HEK293 (cell line): ENCODE measurements around the gene CCDC190.

Experiments
- CTCF ChIA-PET: fragments of 350-600 bp; formaldehyde crosslinking; extraction: SDS; loops from one replicate; lab custom pipeline; 2021; ENCODE audit warnings: antibody characterized with exemption; lab: Yijun Ruan, JAX
- POLR2A ChIA-PET: fragments of 300-600 bp; formaldehyde crosslinking; extraction: SDS; loops from one replicate; lab custom pipeline; 2020; ENCODE audit warnings: antibody characterized with exemption, inconsistent platforms; lab: Yijun Ruan, JAX
- H3K27ac ChIP-seq: fragments of 200-500 bp; sonication (Bioruptor generic); 2 replicates; pipeline ENCODE4 v1.5.1; 2014; ENCODE audit warnings: low read depth, low read length, control low read depth, inconsistent platforms; ENCODE audit errors: extremely low read depth
- H3K36me3 ChIP-seq, 2 experiments: fragments of 200-500 bp in 1 of 2; sonication (Bioruptor generic) in 1 of 2; 1 replicate in 1 of 2; 2 replicates in 1 of 2; pipeline ENCODE4 v1.5.1; 2014 to 2017; ENCODE audit warnings: inconsistent platforms in 2 of 2, low read length in 2 of 2; ENCODE audit not compliant: control insufficient read depth in 2 of 2, insufficient read depth in 1 of 2
- H3K4me1 ChIP-seq: fragments of 200-500 bp; sonication (Bioruptor generic); 2 replicates; pipeline ENCODE4 v1.5.1; 2014; ENCODE audit warnings: mild to moderate bottlenecking, low read length, inconsistent platforms; ENCODE audit not compliant: control insufficient read depth, insufficient read depth
- H3K4me3 ChIP-seq: 2 replicates; pipeline ENCODE4 v1.5.1; 2011; ENCODE audit warnings: low read depth, mild to moderate bottlenecking, control low read depth, low read length, moderate library complexity
- H3K9me3 ChIP-seq: fragments of 200-500 bp; sonication (Bioruptor generic); 2 replicates; pipeline ENCODE4 v1.5.1; 2014; ENCODE audit warnings: low read depth, low read length, inconsistent platforms; ENCODE audit not compliant: control insufficient read depth, insufficient read depth
- BCL11A ChIP-seq: fragments of 450-650 bp; formaldehyde crosslinking; IDR thresholded peaks from 2 replicates; pipeline ENCODE4 v1.5.1; 2016; ENCODE audit warnings: low read depth, missing biosample characterization, missing genetic modification characterization
- FEZF1 ChIP-seq: fragments of 450-650 bp; formaldehyde crosslinking; IDR thresholded peaks from 2 replicates; pipeline ENCODE4 v1.5.1; 2016; ENCODE audit warnings: missing biosample characterization, missing genetic modification characterization
- GLIS1 ChIP-seq: fragments of 450-650 bp; formaldehyde crosslinking; IDR thresholded peaks from 2 replicates; pipeline ENCODE4 v1.5.1; 2016; ENCODE audit warnings: missing biosample characterization, missing genetic modification characterization
- IKZF3 ChIP-seq: fragments of 450-650 bp; IDR thresholded peaks from 2 replicates; pipeline ENCODE4 v1.5.0; 2018; ENCODE audit warnings: missing biosample characterization, mild to moderate bottlenecking, missing genetic modification characterization, moderate library complexity
- KLF1 ChIP-seq: fragments of 450-650 bp; formaldehyde crosslinking; IDR thresholded peaks from 2 replicates; pipeline ENCODE4 v1.5.1; 2016; ENCODE audit warnings: missing biosample characterization, missing genetic modification characterization
- KLF10 ChIP-seq: fragments of 450-650 bp; IDR thresholded peaks from 2 replicates; pipeline ENCODE4 v1.5.1; 2018; ENCODE audit warnings: missing biosample characterization, mild to moderate bottlenecking, missing genetic modification characterization
- MEIS1 ChIP-seq: sonication (generic); formaldehyde crosslinking; IDR thresholded peaks from 2 replicates; pipeline ENCODE4 v1.8.1; 2022; ENCODE audit warnings: missing genetic modification reagents, mild to moderate bottlenecking, borderline replicate concordance
- SCRT1 ChIP-seq: fragments of 450-650 bp; formaldehyde crosslinking; IDR thresholded peaks from 2 replicates; pipeline ENCODE4 v1.5.1; 2016; ENCODE audit warnings: missing biosample characterization, missing genetic modification characterization, borderline replicate concordance
- SCRT2 ChIP-seq: fragments of 450-650 bp; formaldehyde crosslinking; IDR thresholded peaks from 2 replicates; pipeline ENCODE4 v1.5.1; 2016; ENCODE audit warnings: missing biosample characterization, missing genetic modification characterization
- ZBTB21 ChIP-seq: fragments of 450-650 bp; formaldehyde crosslinking; IDR thresholded peaks from 2 replicates; pipeline ENCODE4 v1.5.1; 2017; ENCODE audit warnings: missing biosample characterization, missing genetic modification characterization
- ZNF10 ChIP-seq: fragments of 450-650 bp; formaldehyde crosslinking; IDR thresholded peaks from 2 replicates; pipeline ENCODE4 v1.5.1; 2017; ENCODE audit warnings: missing biosample characterization, missing genetic modification characterization
- ZNF239 ChIP-seq: fragments of 450-650 bp; formaldehyde crosslinking; IDR thresholded peaks from 2 replicates; pipeline ENCODE4 v1.5.1; 2016; ENCODE audit warnings: missing biosample characterization, missing genetic modification characterization
- ZNF311 ChIP-seq: fragments of 450-650 bp; formaldehyde crosslinking; IDR thresholded peaks from 2 replicates; pipeline ENCODE4 v1.5.1; 2017; ENCODE audit warnings: missing biosample characterization, missing genetic modification characterization, borderline replicate concordance
- ZNF394 ChIP-seq: fragments of 450-650 bp; formaldehyde crosslinking; IDR thresholded peaks from 2 replicates; pipeline ENCODE4 v1.5.1; 2016; ENCODE audit warnings: missing biosample characterization, missing genetic modification characterization, mild to moderate bottlenecking, moderate library complexity, borderline replicate concordance
- ZNF426 ChIP-seq: fragments of 450-650 bp; formaldehyde crosslinking; IDR thresholded peaks from 2 replicates; pipeline ENCODE4 v1.5.1; 2017; ENCODE audit warnings: missing biosample characterization, missing genetic modification characterization, mild to moderate bottlenecking, inconsistent platforms, moderate library complexity
- ZNF529 ChIP-seq: fragments of 450-650 bp; formaldehyde crosslinking; IDR thresholded peaks from 2 replicates; pipeline ENCODE4 v1.5.1; 2017; ENCODE audit warnings: missing genetic modification characterization, missing biosample characterization; ENCODE audit not compliant: insufficient replicate concordance
- ZNF560 ChIP-seq: fragments of 450-650 bp; formaldehyde crosslinking; IDR thresholded peaks from 2 replicates; pipeline ENCODE4 v1.5.1; 2017; ENCODE audit warnings: missing biosample characterization, missing genetic modification characterization, borderline replicate concordance
- ZNF843 ChIP-seq: fragments of 450-650 bp; formaldehyde crosslinking; IDR thresholded peaks from 2 replicates; pipeline ENCODE4 v1.5.1; 2016; ENCODE audit warnings: missing biosample characterization, missing genetic modification characterization
- ZSCAN23 ChIP-seq: fragments of 450-650 bp; formaldehyde crosslinking; IDR thresholded peaks from 2 replicates; pipeline ENCODE4 v1.5.1; 2016; ENCODE audit warnings: missing biosample characterization, missing genetic modification characterization
- ZXDB ChIP-seq: fragments of 450-650 bp; formaldehyde crosslinking; IDR thresholded peaks from 2 replicates; pipeline ENCODE4 v1.5.1; 2016; ENCODE audit warnings: missing biosample characterization, missing genetic modification characterization
- TF ChIP-seq, protein P1 (sequence below): fragments of 450-650 bp; IDR thresholded peaks from 2 replicates; pipeline ENCODE4 v1.5.1; 2018; ENCODE audit warnings: missing biosample characterization, mild to moderate bottlenecking, missing genetic modification characterization
- TF ChIP-seq, protein P2 (sequence below): fragments of 450-650 bp; formaldehyde crosslinking; IDR thresholded peaks from 2 replicates; pipeline ENCODE4 v1.5.1; 2016; ENCODE audit warnings: missing biosample characterization, missing genetic modification characterization
- TF ChIP-seq, protein P3 (sequence below): fragments of 450-650 bp; formaldehyde crosslinking; conservative IDR thresholded peaks from 2 replicates; pipeline ENCODE4 v1.5.1; 2016; ENCODE audit warnings: low read depth, missing biosample characterization, missing genetic modification characterization
- TF ChIP-seq, protein P4 (sequence below): fragments of 450-650 bp; formaldehyde crosslinking; IDR thresholded peaks from 2 replicates; pipeline ENCODE4 v1.5.1; 2016; ENCODE audit warnings: missing biosample characterization, missing genetic modification characterization

CCDC190 gene

DNA sequence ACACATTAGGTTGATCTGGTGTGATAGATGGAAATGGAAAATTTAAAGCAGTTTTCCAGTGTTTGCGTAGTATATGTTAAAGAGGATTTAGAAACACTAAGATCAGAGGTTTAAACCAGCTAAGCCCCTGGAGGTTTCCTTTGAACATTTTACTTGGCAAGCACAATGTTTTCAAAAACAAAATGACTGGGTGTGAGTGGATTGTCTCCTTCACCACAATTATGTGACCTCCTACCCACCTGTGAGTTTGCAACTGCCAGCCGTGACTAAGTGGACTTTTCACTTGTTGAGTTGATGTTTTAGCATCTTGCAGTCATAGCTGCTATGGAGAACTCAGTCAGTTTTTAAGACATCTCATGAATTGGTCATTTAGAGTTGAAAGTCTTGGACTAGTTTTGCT, 4.7 kb downstream of the CCDC190 start:
- POLR2A ChIA-PET, result no interaction called here
- TF ChIP-seq ZNF560 (tag by site-specific recombination) (no peak), SCRT1 (tag by site-specific recombination) (peak; percentile 98), BCL11A (tag by site-specific recombination) (no peak), ZNF311 (tag by site-specific recombination) (no peak), ZNF239 (tag by site-specific recombination) (0 out of 2 replicates have a peak, but pooled peaks have one; percentile 22), GLIS1 (tag by site-specific recombination) (peak; percentile 68; the same call in 1 of the 2 replicates), ZNF843 (tag by site-specific recombination) (peak; percentile 70), KLF1 (tag by site-specific recombination) (peak; percentile 49; the same call in 1 of the 2 replicates), ZSCAN23 (tag by site-specific recombination) (no peak), SCRT2 (peak; percentile 98), IKZF3 (tag by site-specific recombination) (no peak), ZXDB (tag by site-specific recombination) (peak; percentile 83), ZNF10 (tag by site-specific recombination) (0 out of 2 replicates have a peak, but pooled peaks have one; percentile 21), KLF10 (tag by site-specific recombination) (no peak), FEZF1 (tag by site-specific recombination) (peak; percentile 85)
- TF ChIP-seq, protein P1, sequence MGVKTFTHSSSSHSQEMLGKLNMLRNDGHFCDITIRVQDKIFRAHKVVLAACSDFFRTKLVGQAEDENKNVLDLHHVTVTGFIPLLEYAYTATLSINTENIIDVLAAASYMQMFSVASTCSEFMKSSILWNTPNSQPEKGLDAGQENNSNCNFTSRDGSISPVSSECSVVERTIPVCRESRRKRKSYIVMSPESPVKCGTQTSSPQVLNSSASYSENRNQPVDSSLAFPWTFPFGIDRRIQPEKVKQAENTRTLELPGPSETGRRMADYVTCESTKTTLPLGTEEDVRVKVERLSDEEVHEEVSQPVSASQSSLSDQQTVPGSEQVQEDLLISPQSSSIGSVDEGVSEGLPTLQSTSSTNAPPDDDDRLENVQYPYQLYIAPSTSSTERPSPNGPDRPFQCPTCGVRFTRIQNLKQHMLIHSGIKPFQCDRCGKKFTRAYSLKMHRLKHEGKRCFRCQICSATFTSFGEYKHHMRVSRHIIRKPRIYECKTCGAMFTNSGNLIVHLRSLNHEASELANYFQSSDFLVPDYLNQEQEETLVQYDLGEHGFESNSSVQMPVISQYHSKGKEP (tag by site-specific recombination), result 0 out of 2 replicates have a peak, but pooled peaks have one; percentile 18
- Histone ChIP-seq H3K36me3 (no peaks in the 10 kb centered on the region), H3K4me3 (no peak overlapping the region), H3K27ac (peak overlapping the region; percentile 51; the same call in 1 of the 2 replicates), H3K9me3 (no peaks in the 10 kb centered on the region), H3K4me1 (peaks cover 7% of the 10 kb centered on the region; the same call in 1 of the 2 replicates)
- CTCF ChIA-PET, result interaction anchor here (0.6 to 3.4 kb wide), 5 partner anchors 8 to 800 kb away, joined by 3 to 17 read pairs (median 3); partner anchors contain the start of gene RGS4

DNA sequence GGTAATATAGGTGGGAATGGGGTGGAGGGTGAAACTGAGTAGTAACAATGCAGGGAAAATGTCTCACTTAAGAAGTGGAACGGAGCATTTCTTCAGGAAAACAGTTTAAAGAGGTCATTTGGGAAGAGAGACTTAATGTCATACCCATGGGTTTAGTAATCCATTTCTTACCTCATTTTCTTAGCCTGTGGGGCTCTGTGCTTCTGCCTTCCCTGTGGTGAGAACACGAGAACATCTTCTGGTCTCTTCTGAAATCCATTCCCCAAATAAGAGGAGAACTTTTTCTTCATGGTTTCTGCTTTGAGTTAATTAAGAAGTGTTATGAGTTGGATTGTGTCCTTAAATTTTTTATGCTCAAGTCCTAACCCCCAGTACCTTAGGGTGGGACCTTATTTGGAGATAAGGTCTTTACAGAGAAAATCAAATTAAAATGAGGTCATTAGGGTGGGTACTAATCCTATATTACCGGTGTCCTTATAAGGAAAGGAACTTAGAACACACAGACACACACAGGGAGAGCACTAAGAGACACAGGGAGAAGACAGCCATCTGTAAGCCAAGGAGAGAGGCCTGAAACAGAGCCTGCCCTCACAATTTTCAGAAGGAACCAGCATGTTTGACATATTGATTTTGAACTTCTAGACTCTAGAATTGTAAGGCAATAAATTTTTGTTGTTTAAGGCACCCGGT, 5.4 kb downstream of the CCDC190 start:
- POLR2A ChIA-PET, result no interaction called here
- CTCF ChIA-PET, result interaction anchor here (0.6 to 3.7 kb wide), 6 partner anchors 21 to 465 kb away, joined by 3 to 33 read pairs (median 8); partner anchors contain the start of gene RGS4
- H3K36me3 ChIP-seq, result no peaks in the 10 kb centered on the region
- H3K4me3 ChIP-seq, result no peak overlapping the region
- H3K27ac ChIP-seq, result peak overlapping the region; percentile 51; the same call in 1 of the 2 replicates
- H3K4me1 ChIP-seq, result peaks cover 7% of the 10 kb centered on the region; the same call in 1 of the 2 replicates
- H3K9me3 ChIP-seq, result no peaks in the 10 kb centered on the region
- TF ChIP-seq ZBTB21 (no peak), FEZF1 (tag by site-specific recombination) (no peak), ZNF426 (tag by site-specific recombination) (no peak), ZNF394 (tag by site-specific recombination) (no peak), ZNF529 (tag by site-specific recombination) (no peak), MEIS1 (CRISPR knock-in tag) (no peak)
- TF ChIP-seq, protein P2, sequence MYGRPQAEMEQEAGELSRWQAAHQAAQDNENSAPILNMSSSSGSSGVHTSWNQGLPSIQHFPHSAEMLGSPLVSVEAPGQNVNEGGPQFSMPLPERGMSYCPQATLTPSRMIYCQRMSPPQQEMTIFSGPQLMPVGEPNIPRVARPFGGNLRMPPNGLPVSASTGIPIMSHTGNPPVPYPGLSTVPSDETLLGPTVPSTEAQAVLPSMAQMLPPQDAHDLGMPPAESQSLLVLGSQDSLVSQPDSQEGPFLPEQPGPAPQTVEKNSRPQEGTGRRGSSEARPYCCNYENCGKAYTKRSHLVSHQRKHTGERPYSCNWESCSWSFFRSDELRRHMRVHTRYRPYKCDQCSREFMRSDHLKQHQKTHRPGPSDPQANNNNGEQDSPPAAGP, result peak; percentile 46; the same call in 1 of the 2 replicates
- TF ChIP-seq, protein P3, sequence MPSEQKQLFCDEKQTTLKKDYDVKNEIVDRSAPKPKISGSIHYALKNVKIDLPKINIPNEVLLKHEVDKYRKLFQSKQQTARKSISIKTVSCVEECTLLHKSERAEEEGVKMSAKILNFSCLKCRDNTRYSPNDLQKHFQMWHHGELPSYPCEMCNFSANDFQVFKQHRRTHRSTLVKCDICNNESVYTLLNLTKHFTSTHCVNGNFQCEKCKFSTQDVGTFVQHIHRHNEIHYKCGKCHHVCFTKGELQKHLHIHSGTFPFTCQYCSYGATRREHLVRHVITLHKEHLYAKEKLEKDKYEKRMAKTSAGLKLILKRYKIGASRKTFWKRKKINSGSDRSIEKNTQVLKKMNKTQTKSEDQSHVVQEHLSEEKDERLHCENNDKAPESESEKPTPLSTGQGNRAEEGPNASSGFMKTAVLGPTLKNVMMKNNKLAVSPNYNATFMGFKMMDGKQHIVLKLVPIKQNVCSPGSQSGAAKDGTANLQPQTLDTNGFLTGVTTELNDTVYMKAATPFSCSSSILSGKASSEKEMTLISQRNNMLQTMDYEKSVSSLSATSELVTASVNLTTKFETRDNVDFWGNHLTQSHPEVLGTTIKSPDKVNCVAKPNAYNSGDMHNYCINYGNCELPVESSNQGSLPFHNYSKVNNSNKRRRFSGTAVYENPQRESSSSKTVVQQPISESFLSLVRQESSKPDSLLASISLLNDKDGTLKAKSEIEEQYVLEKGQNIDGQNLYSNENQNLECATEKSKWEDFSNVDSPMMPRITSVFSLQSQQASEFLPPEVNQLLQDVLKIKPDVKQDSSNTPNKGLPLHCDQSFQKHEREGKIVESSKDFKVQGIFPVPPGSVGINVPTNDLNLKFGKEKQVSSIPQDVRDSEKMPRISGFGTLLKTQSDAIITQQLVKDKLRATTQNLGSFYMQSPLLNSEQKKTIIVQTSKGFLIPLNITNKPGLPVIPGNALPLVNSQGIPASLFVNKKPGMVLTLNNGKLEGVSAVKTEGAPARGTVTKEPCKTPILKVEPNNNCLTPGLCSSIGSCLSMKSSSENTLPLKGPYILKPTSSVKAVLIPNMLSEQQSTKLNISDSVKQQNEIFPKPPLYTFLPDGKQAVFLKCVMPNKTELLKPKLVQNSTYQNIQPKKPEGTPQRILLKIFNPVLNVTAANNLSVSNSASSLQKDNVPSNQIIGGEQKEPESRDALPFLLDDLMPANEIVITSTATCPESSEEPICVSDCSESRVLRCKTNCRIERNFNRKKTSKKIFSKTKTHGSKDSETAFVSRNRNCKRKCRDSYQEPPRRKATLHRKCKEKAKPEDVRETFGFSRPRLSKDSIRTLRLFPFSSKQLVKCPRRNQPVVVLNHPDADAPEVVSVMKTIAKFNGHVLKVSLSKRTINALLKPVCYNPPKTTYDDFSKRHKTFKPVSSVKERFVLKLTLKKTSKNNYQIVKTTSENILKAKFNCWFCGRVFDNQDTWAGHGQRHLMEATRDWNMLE (tag by site-specific recombination), result no peak
- TF ChIP-seq, protein P4, sequence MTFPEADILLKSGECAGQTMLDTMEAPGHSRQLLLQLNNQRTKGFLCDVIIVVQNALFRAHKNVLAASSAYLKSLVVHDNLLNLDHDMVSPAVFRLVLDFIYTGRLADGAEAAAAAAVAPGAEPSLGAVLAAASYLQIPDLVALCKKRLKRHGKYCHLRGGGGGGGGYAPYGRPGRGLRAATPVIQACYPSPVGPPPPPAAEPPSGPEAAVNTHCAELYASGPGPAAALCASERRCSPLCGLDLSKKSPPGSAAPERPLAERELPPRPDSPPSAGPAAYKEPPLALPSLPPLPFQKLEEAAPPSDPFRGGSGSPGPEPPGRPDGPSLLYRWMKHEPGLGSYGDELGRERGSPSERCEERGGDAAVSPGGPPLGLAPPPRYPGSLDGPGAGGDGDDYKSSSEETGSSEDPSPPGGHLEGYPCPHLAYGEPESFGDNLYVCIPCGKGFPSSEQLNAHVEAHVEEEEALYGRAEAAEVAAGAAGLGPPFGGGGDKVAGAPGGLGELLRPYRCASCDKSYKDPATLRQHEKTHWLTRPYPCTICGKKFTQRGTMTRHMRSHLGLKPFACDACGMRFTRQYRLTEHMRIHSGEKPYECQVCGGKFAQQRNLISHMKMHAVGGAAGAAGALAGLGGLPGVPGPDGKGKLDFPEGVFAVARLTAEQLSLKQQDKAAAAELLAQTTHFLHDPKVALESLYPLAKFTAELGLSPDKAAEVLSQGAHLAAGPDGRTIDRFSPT (tag by site-specific recombination), result no peak
